PC-9 (cell line): ENCODE results near the gene PALM3. TPM values are rescaled to one million over a fixed set of nuclear protein-coding genes. Genes with fewer than 3 reads are reported as not detected.
"Not testable (repeated sequence)": the region's sequence is repeated elsewhere in the genome, so short reads cannot be mapped to it uniquely, and the experiment has no call there.

Experiments used
- BruUV-seq: library from RNA; stranded (reverse); fragments of 400-500 nt; replicated peaks from 2 replicates; lab custom pipeline; 2021; lab: Mats Ljungman, UMichigan
- CTCF ChIA-PET: fragments of 300-600 bp; sonication (Branson Sonifier 250); formaldehyde crosslinking; loops from one replicate; lab custom pipeline; 2022; ENCODE audit warnings: antibody characterized with exemption; lab: Charles Lee
- POLR2A ChIA-PET: fragments of 300-600 bp; sonication (Branson Sonifier 250); formaldehyde crosslinking; loops from one replicate; lab custom pipeline; 2022; ENCODE audit warnings: antibody characterized with exemption; ENCODE audit not compliant: unreplicated experiment; lab: Charles Lee
- DNase-seq, 2 experiments: peaks; one replicate each; pipeline versions ENCODE4 v3.0.0 to v3.0.0-alpha.2; 2015 to 2022; ENCODE audit warnings: mixed read lengths in 1 of 2
- H2AFZ ChIP-seq: fragments of 200-600 bp; sonication (generic); 2 replicates; pipeline ENCODE4 v1.8.1; 2017; ENCODE audit warnings: antibody characterized with exemption
- H3F3A ChIP-seq: fragments of 200-600 bp; sonication (generic); 2 replicates; pipeline ENCODE4 v1.8.1; 2017; ENCODE audit warnings: antibody characterized with exemption, mild to moderate bottlenecking, low read depth; ENCODE audit not compliant: insufficient read depth
- H3K27ac ChIP-seq: fragments of 200-600 bp; sonication (generic); 2 replicates; pipeline ENCODE4 v1.6.1; 2016; ENCODE audit warnings: mixed run types
- H3K27me3 ChIP-seq: fragments of 200-600 bp; sonication (generic); 2 replicates; pipeline ENCODE4 v1.6.1; 2016; ENCODE audit warnings: low read depth, mixed run types; ENCODE audit not compliant: insufficient read depth
- H3K36me3 ChIP-seq: fragments of 200-600 bp; sonication (generic); 2 replicates; pipeline ENCODE4 v1.6.1; 2016; ENCODE audit warnings: low read depth, mixed run types
- H3K4me1 ChIP-seq: fragments of 200-600 bp; sonication (generic); replicated peaks from 2 replicates; pipeline ENCODE4 v1.6.1; 2016; ENCODE audit warnings: mixed run types; ENCODE audit not compliant: insufficient read depth
- H3K4me2 ChIP-seq: fragments of 200-600 bp; sonication (generic); 2 replicates; pipeline ENCODE4 v1.6.1; 2017; ENCODE audit warnings: mixed run types
- H3K4me3 ChIP-seq: fragments of 200-600 bp; sonication (generic); 2 replicates; pipeline ENCODE4 v1.6.1; 2016; ENCODE audit warnings: mixed run types
- H3K79me2 ChIP-seq: fragments of 200-600 bp; sonication (generic); 2 replicates; pipeline ENCODE4 v1.6.1; 2017; ENCODE audit warnings: low read depth, mixed run types
- H3K9me2 ChIP-seq: fragments of 200-600 bp; sonication (generic); 2 replicates; pipeline ENCODE4 v1.8.1; 2017; ENCODE audit warnings: mild to moderate bottlenecking; ENCODE audit not compliant: insufficient read depth
- H3K9me3 ChIP-seq: fragments of 200-600 bp; sonication (generic); 2 replicates; pipeline ENCODE4 v1.8.1; 2016; ENCODE audit warnings: low read depth; ENCODE audit not compliant: insufficient read depth
- H4K20me1 ChIP-seq: fragments of 200-600 bp; sonication (generic); 2 replicates; pipeline ENCODE4 v1.8.1; 2017; ENCODE audit not compliant: insufficient read depth
- CTCF ChIP-seq: fragments of 200-600 bp; sonication (generic); conservative IDR thresholded peaks from 2 replicates; pipeline ENCODE4 v1.6.1; 2017; ENCODE audit warnings: mixed run types, antibody characterized with exemption, mild to moderate bottlenecking, moderate library complexity
- EZH2 ChIP-seq: fragments of 200-600 bp; sonication (generic); IDR thresholded peaks from 2 replicates; pipeline ENCODE4 v1.8.0; 2017; ENCODE audit warnings: antibody characterized with exemption, low read depth
- intact Hi-C: fragments of 100-400 bp; cut with micrococcal nuclease; formaldehyde crosslinking; loops from one replicate; pipeline ENCODE4 v1.10.0; 2022; ENCODE audit not compliant: unreplicated experiment
- total RNA-seq: library from RNA; stranded (reverse); gene quantifications from 2 replicates; pipeline ENCODE4 v1.2.3, GENCODE V29; 2021

The PALM3 gene
- total RNA-seq, 1 experiment from 2014 or later = 28.8 TPM

- ChIA-PET CTCF (interaction anchor here (0.6 to 0.7 kb wide), 2 partner anchors 15 to 17 kb away, joined by 4 to 9 read pairs; no protein-coding TSS in a partner anchor), POLR2A (no interaction called here)
- Histone ChIP-seq H3K9me2 (no peaks in the 10 kb centered on the region), H3K9me3 (no peaks in the 10 kb centered on the region), H2AFZ (no peak overlapping the region), H3K36me3 (no peaks in the 10 kb centered on the region), H3F3A (peaks cover 38% of the 10 kb centered on the region), H3K79me2 (no peaks in the 10 kb centered on the region), H3K4me2 (no peak overlapping the region), H3K27ac (no peak overlapping the region), H3K27me3 (no peaks in the 10 kb centered on the region), H3K4me1 (peaks cover 19% of the 10 kb centered on the region), H3K4me3 (no peak overlapping the region), H4K20me1 (no peaks in the 10 kb centered on the region)
- intact Hi-C loops = no loop called here
- TF ChIP-seq EZH2 (no peak), CTCF (no peak)
- DNase-seq = no peak
- BruUV-seq = no TSS peak
These were observed 33.0 kb downstream of the PALM3 start for GRCh38 chr19:14028901-14029300.

DNA sequence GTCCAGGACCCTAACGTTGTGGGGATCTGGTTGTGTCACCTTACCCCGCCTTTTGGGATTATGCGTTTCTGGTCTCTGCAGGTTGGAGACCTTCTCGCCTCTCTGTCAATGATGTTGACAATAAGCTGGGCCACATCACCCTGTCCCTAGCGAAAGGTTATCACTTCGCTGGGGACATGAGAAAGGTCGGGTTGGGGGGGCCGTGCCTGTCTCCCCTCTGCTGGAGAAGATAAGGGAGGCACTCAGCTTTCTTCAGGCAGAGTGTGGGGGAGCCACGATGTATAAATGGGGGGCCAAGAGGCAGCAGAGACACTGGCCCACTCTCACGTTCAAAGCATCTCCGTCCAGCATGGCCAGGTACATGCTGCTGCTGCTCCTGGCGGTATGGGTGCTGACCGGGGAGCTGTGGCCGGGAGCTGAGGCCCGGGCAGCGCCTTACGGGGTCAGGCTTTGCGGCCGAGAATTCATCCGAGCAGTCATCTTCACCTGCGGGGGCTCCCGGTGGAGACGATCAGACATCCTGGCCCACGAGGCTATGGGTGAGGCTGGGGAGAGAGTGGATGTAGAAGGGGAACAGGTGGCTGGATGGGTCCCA lies 33.9 kb downstream of the PALM3 start, which contains the start of gene RLN3:
RLN3 (plus strand) TSS at position 293 of the 595 bp plus-strand sequence; CDS start at position 350, 57 bp downstream.
- Histone ChIP-seq H3K9me2 (no peaks in the 10 kb centered on the region), H3K4me1 (peaks cover 24% of the 10 kb centered on the region), H3K36me3 (no peaks in the 10 kb centered on the region), H3K4me2 (no peak within 1 kb of the TSS), H3K4me3 (no peak within 1 kb of the TSS), H3K27me3 (no peaks in the 10 kb centered on the region), H3K27ac (no peak within 1 kb of the TSS), H3K79me2 (no peaks in the 10 kb centered on the region), H3F3A (peaks cover 45% of the 10 kb centered on the region), H4K20me1 (no peaks in the 10 kb centered on the region), H3K9me3 (no peaks in the 10 kb centered on the region), H2AFZ (no peak within 1 kb of the TSS)
- no peak for TF ChIP-seq EZH2
- TF ChIP-seq CTCF = no peak
- CTCF ChIA-PET = no interaction called here
- intact Hi-C loops = no loop called here
- no TSS peak for BruUV-seq
- POLR2A ChIA-PET = no interaction called here
- no peak for DNase-seq

- H3K9me3 ChIP-seq, H3K9me2 ChIP-seq, H3K4me3 ChIP-seq, POLR2A ChIA-PET, H4K20me1 ChIP-seq, H3K36me3 ChIP-seq, BruUV-seq, CTCF ChIA-PET, DNase-seq, H3K79me2 ChIP-seq, H3K27me3 ChIP-seq, H2AFZ ChIP-seq, intact Hi-C loops: not testable (repeated sequence)
- H3K4me1 ChIP-seq = peaks cover 26% of the 10 kb centered on the region
- peak overlapping the region; percentile 93 for H3K27ac ChIP-seq
- H3K4me2 ChIP-seq = peak overlapping the region; percentile 46; the same call in 1 of the 2 replicates
- peaks cover 58% of the 10 kb centered on the region for H3F3A ChIP-seq
These were observed 35.2 kb downstream of the PALM3 start for GRCh38 chr19:14026652-14027192.
